Stimulated activated CD4-positive, alpha-beta T cell treated with anti-CD3 and anti-CD28 coated beads, Interleukin-1b, Interleukin-23, amount 100 ng/mL, for 1 hour (primary cell): Measurements from ENCODE around the gene NPTX2.

Source experiments
- DNase-seq, 2 donors: peaks; one replicate each; pipeline ENCODE4 v3.0.0-alpha.2; 2020; ENCODE audit warnings: low read depth in 2 of 2

The NPTX2 gene

GRCh38 chr7:98654524-98655272, 37.6 kb downstream of the NPTX2 start:
- no peak for DNase-seq

GRCh38 chr7:98655611-98656010, 38.5 kb downstream of the NPTX2 start:
- DNase-seq = no peak

- DNase-seq = no peak
Measured at GRCh38 chr7:98656899-98657298, 39.8 kb downstream of the NPTX2 start.

GRCh38 chr7:98657736-98658135, 40.7 kb downstream of the NPTX2 start:
- no peak for DNase-seq

- DNase-seq = no peak
Measured at GRCh38 chr7:98659756-98660155, 42.7 kb downstream of the NPTX2 start.

GRCh38 chr7:98661607-98662006, 44.5 kb downstream of the NPTX2 start:
- no peak for DNase-seq

- no peak for DNase-seq
Measured at GRCh38 chr7:98662289-98662688, 45.2 kb downstream of the NPTX2 start.

- DNase-seq = no peak
Measured at GRCh38 chr7:98664882-98665281, 47.8 kb downstream of the NPTX2 start.

GRCh38 chr7:98668255-98668654, 51.2 kb downstream of the NPTX2 start:
- no peak for DNase-seq

- DNase-seq = no peak
Measured at GRCh38 chr7:98669329-98670000, 52.4 kb downstream of the NPTX2 start.

- DNase-seq = no peak
Measured at GRCh38 chr7:98670186-98670585, 53.1 kb downstream of the NPTX2 start.

- no peak for DNase-seq
Measured at GRCh38 chr7:98671733-98672331, 54.7 kb downstream of the NPTX2 start.

GRCh38 chr7:98674461-98674860, 57.4 kb downstream of the NPTX2 start:
- no peak for DNase-seq

GRCh38 chr7:98674881-98675280, 57.8 kb downstream of the NPTX2 start:
- DNase-seq = no peak

GRCh38 chr7:98678215-98678614, 61.1 kb downstream of the NPTX2 start:
- no peak for DNase-seq
